Renal cortical epithelial cell (primary cell): Measurements from ENCODE around the gene SLC6A18. TPM values are rescaled to one million over a fixed set of nuclear protein-coding genes. Genes with fewer than 3 reads are reported as not detected.
"Not testable (repeated sequence)": the region's sequence is repeated elsewhere in the genome, so short reads cannot be mapped to it uniquely, and the experiment has no call there.

Experiments used
- DNase-seq: peaks from one replicate; pipeline ENCODE4 v3.0.0-alpha.2; 2011; ENCODE audit warnings: low read depth
- total RNA-seq: library from RNA; depleted of rRNA; stranded (reverse); fragments of >200 nt; gene quantifications from 2 replicates; pipeline ENCODE4 v1.2.3, GENCODE V29; 2014

The SLC6A18 gene
- total RNA-seq, 1 donor from 2014 or later = not detected

DNA sequence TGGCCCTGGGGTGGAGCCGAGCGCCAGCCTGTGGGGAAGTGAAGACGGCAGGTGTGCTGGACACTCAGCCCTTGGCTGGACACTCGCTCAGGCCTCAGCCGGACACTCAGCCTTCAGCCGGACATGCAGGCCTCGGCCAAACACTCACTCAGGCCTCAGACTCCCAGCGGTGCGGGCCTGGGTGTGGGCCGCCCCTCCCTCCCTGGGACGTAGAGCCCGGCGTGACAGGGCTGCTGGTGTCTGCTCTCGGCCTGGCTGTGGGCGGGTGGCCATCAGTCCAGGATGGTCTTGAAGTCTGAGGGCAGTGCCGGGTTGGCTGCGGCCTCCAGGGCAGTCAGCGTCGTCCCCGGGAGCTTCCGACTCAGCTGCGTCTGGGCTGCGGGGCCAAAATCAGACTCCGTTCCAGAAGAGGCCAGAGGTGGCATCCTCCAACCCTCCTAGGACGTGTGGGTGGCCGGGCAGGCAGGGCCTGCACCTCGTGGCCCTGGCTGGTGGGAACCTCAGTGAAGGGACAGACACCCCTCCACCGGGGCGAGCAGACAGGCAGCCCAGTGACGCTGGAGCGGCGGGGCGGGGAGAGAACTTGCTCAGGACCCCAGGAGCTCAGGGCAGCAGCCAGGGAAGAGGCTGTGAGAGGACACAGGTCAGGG is 28.4 kb downstream of the SLC6A18 start:
- DNase-seq = no peak

DNA sequence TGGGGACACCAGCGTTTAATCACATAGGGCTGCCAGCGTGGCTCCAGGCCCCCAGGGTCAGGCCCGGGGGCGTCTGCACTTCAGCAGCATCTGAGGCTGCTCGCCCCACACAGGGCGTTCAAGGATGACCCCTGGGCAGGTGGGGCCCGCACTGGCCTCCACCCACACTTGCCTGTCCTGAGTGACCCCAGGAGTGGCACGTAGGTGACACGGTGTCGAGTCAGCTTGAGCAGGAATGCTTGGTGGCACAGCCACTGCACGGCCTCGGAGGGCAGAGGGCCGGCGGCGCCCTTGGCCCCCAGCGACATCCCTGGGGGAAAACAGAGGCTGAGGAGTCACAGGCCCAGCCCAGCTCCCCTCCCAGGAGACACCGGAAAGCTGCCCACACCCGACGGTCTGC is 29.0 kb downstream of the SLC6A18 start:
- DNase-seq = no peak

DNA sequence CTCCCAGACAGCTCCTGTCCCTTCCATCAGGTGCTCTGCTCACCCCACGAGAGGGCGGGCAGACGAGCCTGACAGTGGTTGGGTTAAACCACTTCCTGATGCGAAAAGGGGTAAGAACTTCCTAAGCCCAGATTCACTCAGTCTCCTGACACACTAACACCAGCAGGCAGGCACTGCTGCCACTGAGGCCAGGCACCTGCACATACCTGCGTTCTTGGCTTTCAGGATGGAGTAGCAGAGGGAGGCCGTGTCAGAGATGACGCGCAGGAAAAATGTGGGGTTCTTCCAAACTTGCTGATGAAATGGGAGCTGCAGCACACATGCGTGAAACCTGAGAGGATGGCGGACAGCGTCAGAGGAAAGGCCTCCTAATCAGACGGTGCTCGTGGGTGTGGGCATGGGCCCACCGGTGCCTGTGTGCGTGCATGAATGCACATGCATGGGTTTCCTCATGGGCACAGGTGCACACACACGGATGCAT is 29.9 kb downstream of the SLC6A18 start:
- DNase-seq = no peak

DNA sequence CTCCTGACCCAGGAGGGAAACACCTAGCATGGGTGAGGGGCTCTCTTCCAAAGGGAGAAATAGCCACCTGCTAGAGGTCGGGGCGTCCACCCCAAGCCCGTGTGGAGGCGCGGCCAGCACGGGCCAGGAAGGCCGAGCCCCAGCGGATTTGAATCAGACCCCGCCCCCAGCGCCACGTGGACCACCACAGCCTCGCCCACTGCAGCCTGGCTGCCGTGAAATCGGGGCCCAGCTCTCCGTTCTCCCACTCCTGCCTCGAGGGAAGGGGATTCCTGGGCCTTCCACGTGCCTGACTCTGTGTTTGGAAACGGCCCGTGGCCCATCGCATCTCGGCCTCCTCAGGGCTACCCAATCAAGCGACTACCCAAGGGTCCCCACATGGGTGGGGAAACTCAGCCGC is 31.6 kb downstream of the SLC6A18 start:
- DNase-seq = no peak

DNA sequence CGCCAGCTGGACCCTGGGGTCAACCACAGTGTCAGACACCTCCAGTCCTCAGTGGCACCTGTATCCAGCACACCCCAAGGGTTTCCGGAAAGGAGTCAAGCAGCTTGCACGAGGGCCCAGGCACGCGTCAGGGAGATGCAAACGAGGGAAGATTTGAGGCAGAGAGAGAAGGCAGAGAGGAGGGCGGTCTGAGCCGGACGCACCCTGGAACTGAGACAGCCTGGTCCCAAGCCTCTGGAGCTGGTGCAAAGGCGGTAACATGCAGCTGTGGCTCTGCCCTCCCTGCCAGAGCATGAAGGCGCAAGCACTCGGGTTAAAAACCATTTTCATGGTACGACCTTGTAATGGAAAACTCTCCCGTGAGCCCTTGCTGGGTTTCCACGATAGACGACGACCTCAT is 32.2 kb downstream of the SLC6A18 start:
- DNase-seq = no peak

DNA sequence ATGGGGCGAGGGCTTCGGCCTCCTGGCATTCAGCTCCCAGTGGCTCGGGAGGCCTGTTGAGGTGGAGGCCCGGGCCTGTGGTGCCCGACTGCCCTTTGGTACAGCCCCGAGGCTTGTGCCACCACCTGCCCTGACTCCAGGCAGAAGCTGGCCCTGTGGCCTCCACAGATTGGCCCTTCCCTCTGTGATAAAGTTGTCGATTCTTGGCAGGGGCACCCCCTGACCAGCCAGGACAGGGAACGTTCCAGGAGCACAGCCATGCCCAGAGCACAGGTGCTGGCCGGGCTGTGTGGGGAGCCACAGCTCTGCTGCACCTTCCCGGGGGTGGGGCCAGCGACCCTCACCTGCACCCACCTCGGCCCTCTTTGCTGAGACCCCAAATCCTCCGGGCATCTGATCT is 32.7 kb downstream of the SLC6A18 start:
- DNase-seq = no peak

DNA sequence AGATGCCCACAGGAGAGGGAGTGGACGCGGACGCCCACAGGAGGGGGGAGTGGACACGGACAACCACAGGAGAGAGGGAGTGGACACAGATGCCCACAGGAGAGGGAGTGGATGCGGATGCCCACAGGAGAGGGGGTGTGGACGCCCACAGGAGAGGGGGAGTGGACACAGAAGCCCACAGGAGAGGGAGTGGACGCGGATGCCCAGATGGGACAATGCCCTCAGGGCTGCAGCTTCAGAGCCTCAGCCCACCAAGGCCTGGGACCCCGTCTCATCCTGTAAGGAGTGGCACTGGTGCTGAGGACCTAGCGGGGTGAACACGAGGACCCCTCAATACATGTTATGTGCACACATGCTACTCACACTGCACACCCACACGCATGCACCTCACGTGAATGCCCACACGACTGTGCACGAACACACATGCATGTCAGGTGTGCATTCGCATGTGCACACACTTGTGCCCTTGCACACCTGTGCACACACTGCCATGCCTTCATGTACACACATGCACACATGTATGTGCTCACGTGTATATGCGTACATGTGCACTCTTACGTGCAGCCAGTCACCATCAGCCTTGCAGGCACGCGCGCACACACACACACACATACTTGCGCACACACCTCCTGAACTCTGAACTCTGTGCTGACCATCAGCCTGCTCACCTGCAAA is 34.8 kb downstream of the SLC6A18 start:
- DNase-seq = no peak

DNA sequence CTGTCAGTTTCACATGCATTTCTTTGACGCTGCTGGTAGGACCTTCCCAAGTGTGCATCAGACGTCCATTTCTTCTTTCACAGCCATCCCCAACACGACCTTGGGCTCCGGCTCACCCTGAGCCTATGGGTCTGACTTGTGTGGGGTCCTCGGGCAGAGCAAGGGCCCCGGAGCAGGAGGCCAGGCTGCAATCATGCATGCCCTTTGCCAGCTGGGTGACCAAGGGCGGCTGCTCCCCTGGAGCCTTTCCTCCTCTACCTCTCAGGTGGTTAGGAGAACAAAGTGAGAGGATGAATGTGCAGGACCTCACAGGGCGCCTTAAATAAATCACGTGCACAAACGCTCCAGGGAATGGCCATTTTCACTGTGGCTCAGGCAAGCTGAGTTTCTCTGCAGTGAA is 36.5 kb downstream of the SLC6A18 start:
- no peak for DNase-seq

DNA sequence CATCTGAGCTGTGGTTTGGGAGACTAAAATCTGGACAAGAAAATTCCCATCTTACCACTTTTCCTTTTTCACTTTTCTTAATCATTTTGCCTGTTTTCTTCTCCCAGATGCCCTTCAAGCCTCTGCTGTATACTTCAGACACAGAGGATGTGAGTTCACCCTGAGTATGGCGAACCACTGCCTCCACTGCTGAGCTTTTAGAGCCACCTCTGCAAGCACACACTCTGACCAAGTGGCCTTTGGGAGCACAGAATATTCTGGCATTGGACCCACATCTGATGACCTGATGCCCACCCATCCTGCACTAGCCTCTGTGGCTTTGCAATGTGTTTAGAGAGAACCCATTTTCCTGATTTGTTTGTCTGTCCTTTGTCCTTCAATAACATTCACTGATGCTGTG is 37.2 kb downstream of the SLC6A18 start:
- DNase-seq = no peak

DNA sequence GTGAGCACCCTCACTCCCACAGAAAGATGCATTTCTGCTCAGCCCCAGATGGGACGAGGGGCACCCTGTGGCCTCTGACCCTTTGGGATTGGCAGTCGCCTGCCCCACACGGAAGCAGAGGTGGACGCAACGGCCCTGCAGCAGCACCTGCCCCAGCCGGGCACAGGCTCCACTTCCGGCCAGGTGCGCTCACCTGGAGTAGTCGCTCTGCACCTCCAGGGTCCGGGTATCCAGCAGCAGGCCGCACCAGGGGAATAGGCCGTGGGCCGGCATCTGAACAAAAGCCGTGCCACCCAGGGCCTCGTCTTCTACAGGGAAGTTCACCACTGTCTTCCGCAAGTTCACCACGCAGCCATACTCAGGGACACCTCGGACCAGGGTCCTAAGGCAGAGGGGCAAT is 39.0 kb downstream of the SLC6A18 start:
- DNase-seq = no peak

DNA sequence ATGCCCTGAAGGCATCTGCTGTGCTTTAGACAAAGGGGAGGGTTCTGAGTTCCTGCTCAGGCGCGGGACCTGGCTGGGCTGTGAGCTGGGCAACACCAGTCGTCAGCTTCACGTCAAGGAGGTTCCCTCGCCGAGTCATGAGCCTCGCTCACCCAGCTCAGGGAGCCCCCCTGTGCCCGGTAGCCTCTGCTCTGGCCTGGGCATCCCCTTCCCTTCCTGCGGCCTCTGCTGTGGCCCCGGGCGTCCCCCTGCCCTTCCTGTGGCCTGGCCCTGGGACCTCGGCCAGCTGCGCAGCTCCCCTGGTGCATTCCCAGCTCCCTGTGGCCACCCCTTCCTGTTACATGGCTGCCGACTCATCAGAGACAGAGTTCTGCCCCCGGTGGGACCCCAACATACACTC is 39.8 kb downstream of the SLC6A18 start:
- DNase-seq = no peak

DNA sequence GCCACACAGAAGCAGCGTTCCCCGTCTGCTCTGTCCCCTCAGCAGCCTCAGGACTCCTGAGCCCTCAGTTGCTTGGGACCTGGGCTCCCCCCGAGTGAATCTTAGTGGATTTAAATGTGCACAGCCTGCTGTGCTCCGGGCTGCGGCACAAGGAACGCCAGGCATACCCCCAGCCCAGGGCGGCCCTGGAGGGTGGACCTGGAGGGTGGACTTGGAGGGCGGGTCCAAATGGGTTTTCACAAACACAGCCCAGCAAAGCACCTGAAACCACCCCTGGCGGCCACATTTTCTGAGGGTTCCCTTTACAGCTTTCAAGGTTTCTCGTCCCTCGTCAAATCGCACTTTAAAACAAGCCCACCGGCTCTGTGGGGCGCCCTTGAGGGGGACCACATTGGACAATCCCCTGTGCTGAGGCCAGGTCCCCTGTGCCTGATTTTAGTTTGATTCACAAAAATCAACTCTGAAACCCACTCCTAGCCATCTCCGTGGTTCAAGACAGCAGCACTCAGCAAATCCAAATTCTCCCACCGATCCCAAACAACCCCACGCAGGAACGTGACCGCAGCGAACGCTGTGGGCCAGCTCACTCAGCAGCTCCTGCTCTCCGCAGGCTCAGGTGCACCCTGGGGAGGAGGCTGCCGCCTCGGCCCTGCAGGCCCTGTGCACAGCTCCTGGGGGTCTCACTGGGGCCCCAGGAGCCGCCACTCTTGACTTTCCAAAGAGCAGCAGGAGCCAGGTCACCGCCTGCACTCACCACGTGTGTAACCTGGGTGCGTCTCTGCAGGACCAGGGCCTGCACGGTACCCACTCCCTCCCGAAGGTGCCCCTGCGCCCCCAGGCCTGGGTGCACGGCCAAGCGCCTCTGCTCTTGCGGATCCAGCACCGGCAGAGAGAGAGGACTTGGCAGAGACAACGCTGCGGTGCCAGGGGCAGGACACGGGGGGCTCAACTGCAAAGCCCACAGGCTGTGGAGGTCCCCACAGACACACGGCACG is 40.6 kb downstream of the SLC6A18 start:
- DNase-seq = no peak

DNA sequence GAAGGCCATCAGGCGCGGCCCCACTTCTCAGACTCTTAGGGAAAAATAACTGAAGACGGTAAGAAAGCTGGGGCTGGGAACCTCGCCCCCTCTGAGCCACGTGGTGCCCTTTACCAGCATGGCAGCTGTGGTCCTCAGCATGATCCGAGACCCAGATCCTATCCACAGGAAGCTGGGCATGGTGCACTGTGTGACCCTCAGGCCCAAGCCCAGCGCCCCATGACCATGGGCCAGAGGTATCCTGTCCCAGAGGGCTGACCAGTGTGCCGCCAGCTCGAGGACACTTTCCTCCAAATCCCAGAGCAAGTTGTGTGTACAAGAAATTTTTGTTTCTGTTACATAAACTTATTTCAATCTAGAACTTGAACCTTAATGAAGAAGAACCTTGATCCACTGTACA is 41.6 kb downstream of the SLC6A18 start:
- DNase-seq = no peak

DNA sequence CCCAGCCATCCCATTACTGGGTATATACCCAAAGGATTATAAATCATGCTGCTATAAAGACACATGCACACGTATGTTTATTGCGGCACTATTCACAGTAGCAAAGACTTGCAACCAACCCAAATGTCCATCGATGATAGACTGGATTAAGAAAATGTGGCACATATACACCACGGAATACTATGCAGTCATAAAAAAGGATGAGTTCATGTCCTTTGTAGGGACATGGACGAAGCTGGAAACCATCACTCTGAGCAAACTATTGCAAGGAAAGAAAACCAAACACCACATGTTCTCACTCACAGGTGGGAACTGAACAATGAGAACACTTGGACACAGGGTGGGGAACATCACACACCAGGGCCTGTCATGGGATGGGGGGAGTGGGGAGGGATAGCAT is 42.3 kb downstream of the SLC6A18 start:
- DNase-seq = not testable (repeated sequence)

DNA sequence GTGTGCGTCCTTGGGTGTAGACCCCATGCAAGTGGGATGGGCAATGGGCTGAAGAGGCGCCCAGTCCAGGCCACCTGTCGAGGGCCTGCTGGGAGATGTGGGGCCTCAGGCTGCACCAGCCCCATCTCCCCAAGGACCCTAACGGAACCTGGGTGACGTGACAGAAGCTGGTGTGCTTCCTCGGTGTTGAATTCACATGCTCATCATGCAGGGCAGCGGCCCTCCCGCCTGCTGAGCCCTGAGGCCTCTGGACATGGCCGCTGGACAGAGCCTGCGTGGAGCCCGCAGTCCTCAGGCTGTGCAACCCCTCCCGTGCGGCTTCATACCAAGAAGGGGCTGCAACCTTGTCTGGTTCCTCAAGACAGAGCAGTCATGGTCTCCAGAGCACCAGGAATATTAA is 42.9 kb downstream of the SLC6A18 start:
- DNase-seq = no peak

DNA sequence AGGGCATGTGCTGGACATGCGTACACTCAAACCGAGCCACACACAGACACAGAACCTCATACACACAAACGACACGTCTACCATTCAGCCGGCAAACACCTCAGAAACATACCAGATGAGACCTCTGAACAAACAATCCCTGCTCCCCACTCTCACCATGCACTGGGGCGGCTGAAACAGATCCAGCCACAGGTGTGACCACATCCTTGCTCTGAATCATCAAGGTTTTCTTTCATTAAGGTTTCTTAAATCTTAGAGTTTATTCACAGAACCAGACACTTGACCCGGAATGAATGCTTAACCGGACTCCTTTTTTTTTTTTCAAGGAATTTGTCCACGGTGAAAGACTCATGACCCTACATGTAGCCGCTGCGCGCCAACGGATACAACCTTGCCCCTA is 43.5 kb downstream of the SLC6A18 start:
- no peak for DNase-seq

DNA sequence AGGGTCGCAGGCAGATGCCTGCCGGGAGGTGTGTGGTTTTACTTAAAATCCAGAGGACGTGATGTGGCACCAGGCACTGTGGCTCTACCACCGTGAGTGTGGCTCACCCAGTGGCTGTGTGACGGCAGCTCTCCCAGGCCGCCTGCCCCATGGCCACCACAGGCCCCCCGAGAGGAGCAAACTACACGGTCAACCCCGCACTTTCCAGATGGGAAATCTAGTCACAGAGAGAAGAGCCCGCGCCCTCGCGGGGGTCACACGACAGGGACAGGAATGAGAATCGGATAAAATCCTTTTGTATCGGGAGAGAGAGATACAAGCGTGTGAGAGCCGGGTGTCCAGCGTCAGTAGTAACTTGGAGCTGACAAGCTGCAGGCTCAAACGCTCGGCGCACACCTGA is 45.2 kb downstream of the SLC6A18 start:
- no peak for DNase-seq

DNA sequence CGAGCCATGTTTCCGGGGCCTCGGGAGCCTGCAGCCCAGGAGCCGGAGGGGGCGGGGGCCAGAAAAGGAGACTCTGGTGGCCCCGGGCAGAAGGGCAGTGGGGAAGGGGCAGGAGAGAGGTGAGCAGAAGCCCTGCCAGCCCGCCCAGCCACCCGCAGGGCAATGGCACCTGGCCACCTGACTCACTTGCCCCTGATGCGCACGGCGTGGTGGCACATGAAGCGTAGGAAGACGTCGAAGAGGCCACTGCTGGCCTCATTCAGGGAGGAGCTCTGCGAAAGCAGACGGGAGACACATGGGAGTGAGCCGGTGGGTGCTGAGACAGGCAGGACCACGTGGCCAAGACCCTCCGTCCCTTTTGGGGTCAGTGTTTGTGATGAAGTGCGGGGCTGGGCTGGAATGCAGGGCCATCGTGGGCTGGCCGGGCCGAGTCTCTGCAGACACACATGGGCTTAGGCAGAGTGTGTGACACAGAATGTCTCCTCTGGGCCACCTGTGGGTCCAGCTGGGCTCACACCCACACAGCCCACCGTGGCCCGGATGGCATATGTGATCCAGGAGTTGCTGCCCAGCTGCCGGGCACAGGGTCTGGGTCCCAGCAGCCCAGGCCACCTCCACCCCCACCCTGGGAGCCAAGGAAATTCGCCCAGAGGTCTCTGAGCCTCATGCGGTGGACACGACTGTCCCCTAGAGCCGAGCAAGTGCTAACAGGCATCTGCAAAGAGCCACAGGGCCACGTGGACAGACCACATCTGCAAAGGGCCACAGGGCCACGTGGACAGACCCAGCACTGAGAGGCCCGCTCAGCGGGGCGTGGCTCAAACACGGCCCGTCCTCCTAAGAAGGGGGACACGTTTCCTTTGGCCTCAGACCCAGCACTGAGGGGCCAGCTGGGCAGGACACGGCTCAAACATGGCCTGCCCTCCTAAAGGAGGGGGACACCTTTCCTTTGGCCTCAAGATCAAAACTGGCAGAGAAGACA is 46.0 kb downstream of the SLC6A18 start:
- no peak for DNase-seq

DNA sequence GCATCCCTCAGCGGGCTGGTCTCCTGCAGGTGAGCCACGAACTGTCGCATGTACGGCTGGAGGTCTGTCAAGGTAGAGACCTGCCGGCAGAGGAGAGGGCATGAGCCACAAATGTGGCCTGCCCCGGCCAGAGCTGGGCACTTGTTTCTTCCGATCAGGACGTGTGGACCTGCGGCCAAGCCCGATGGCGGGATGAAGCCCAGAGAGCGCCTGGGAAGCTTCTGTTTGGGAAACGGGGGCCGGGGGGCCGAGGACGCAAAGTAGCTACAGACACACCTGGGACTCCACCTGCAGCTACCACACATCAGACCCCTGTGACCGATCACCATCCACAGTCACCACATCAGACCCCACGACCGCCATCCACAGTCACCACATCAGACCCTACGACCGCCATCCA is 47.0 kb downstream of the SLC6A18 start:
- no peak for DNase-seq

DNA sequence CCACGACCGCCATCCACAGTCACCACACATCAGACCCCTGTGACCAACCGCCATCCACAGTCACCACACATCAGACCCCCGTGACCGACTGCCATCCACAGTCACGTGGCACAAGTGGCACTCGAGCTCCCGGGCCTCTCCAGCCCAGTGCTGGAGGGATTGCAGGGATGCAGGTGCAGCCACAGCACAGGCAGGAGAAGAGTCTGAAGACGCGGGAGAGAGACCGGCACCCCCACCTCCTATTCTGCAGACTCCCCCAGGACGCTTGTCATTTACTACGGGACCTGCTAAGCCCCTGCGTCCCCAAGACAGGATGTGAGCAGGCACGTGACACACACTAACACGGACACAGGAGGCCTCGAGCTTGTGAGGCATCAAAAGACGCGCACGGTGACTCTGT is 48.6 kb downstream of the SLC6A18 start:
- no peak for DNase-seq

DNA sequence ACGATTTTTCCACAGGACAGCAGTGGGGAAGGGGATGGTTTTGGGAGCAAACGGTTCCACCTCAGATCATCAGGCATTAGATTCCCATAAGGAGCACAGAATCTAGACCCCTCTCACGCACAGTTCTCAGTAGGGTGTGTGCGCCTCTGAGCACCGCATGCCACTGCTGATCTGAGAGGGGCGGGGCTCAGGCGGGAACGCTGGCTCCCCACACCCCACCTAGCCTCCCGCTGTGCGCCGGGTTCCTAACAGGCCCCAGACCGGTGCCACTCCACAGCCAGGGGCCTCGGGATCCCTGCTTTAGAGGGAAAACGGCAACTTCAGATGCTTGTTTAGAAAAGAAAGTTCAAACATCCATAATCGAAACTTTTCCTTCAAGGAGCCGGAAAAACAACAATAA is 49.3 kb downstream of the SLC6A18 start:
- DNase-seq = no peak
